Inflammatory macrophage treated with lipopolysaccharide for 4 hours (primary cell): ENCODE results near the gene MCOLN3.
"Not testable (repeated sequence)": the region's sequence is repeated elsewhere in the genome, so short reads cannot be mapped to it uniquely, and the experiment has no call there.

Experiments
- DNase-seq: peaks from one replicate; pipeline ENCODE4 v3.0.0-alpha.2; 2020

Gene MCOLN3

GRCh38 chr1:84988588-84988987 lies 59.7 kb downstream of the MCOLN3 start:
- DNase-seq, result peak; percentile 90

- DNase-seq, result not testable (repeated sequence)
Measured at GRCh38 chr1:84986561-84986960, 61.7 kb downstream of the MCOLN3 start.

GRCh38 chr1:84985365-84985764 lies 62.9 kb downstream of the MCOLN3 start:
- DNase-seq, result no peak

GRCh38 chr1:84982395-84982794 lies 65.9 kb downstream of the MCOLN3 start:
- no peak for DNase-seq

- DNase-seq, result no peak
Measured at GRCh38 chr1:84975035-84975434, 73.3 kb downstream of the MCOLN3 start.

GRCh38 chr1:84973498-84974334 lies 74.6 kb downstream of the MCOLN3 start:
- DNase-seq, result peak; percentile 79

GRCh38 chr1:84972377-84972987 lies 75.8 kb downstream of the MCOLN3 start:
- no peak for DNase-seq

GRCh38 chr1:84971957-84972356 lies 76.3 kb downstream of the MCOLN3 start:
- DNase-seq, result no peak

GRCh38 chr1:84969489-84970250 lies 78.6 kb downstream of the MCOLN3 start:
- no peak for DNase-seq

- no peak for DNase-seq
Measured at GRCh38 chr1:84968865-84969264, 79.4 kb downstream of the MCOLN3 start.

GRCh38 chr1:84968101-84968500 lies 80.2 kb downstream of the MCOLN3 start:
- no peak for DNase-seq
